Suppressor macrophage treated with lipopolysaccharide for 1 hour (primary cell): ENCODE measurements around the gene NDUFS7.
"Not testable (repeated sequence)": the region's sequence is repeated elsewhere in the genome, so short reads cannot be mapped to it uniquely, and the experiment has no call there.

Experiments used
- DNase-seq, 3 donors: peaks; one replicate each; pipeline ENCODE4 v3.0.0-alpha.2; 2020 to 2022

NDUFS7 gene

DNA sequence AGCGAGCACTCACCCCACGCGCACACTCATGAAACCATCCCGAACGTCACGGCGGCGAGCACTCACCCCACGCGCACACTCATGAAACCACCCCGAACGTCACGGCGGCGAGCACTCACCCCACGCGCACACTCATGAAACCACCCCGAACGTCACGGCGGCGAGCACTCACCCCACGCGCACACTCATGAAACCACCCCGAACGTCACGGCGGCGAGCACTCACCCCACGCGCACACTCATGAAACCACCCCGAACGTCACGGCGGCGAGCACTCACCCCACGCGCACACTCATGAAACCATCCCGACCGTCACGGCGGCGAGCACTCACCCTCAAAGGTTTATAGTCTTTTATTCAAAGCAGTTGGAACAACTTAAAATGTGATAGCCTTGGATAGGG, 36.4 kb downstream of the NDUFS7 start:
- not testable (repeated sequence) for DNase-seq

DNA sequence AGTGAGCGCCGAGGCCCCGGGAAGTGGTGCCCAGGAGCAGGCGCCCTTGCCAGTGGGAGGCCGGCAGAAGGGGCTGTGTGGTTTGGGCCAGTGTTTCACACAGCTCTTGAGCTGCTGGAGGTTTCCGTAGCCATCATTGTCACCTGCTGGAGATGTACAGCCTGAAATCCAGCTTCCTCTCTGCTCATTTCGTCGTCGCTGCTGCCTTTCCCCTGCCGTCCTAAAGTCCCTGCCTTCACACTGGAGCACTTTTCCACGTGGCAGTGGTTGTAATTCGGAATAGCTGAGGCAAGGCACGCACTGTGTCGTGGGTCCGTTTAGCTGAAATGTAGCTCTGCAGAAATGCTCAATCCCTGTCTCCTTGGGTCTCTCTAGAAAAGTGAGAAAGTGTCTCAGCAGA, 36.9 kb downstream of the NDUFS7 start:
- no peak for DNase-seq

DNA sequence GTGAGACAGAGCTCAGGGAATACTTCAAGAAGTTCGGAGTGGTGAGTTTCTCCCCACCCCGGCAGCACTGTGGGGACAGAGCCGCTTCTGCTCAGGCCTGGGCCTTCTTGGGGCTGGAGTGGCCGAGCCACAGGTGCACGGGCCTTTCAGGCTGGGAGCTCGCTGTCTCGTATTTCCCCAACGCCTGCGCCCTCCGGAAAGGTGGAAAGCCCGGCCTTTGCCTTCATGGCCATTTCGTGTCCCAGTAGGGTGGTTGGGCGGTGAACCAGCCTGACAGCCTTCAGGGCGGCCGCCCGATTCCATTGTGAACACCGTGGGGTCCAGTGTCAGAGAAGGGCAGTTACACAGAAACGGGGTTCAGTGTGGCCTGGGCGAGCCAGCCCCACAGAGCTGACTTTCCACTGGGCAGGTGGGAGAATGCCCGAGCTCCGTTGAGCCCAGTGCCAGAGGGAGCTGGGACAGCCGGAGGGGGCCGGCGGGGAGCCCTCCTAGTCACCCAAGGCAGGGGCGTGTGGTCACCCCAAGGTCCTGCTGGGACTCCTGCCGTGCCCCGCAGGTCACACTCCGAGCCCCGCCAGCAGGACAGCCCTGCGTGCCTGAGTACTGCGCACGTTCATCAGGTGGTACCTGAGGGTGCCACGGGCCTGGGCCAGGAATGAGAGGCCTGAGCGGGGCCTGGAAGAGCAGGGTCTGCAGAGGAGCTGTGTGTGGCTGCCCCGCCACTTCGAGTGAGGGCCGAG, 37.7 kb downstream of the NDUFS7 start:
- DNase-seq, result no peak

DNA sequence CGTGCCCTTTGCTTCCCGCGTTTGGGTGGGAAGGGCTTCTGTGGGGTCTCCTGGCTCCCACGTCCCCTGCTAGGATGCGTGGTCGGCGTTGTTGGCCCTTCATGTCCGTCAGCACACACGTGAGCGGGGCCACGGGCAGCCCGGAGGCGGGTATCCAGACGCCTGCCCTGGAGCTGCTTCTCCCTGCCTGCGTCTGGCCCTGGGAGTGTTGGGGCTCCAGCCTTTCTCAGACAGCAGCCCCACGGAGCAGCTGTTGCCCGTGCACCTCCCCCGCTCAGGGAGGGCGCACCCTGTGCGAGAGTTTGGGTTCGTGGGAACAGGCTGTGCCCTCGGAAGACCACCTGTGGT, 38.2 kb downstream of the NDUFS7 start:
- DNase-seq, result no peak

DNA sequence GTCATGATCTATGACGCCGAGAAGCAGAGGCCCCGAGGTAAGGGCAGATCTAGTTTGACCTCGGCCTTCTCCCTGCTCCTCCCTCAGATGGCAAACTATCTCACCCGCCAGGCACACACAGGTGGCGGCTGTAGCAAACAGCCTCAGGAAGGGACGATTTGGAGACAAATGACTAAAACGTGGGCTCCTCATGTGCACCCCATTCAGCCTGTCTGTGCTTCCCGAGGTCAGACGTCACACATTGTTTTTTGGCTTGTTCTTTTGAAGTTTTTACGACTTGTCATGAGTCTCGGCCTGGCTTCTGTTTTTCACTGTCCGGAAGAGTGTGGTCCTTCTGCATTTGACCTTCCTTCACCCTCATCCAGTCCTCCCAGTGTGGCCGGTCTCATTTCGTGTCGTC, 38.7 kb downstream of the NDUFS7 start:
- no peak for DNase-seq

DNA sequence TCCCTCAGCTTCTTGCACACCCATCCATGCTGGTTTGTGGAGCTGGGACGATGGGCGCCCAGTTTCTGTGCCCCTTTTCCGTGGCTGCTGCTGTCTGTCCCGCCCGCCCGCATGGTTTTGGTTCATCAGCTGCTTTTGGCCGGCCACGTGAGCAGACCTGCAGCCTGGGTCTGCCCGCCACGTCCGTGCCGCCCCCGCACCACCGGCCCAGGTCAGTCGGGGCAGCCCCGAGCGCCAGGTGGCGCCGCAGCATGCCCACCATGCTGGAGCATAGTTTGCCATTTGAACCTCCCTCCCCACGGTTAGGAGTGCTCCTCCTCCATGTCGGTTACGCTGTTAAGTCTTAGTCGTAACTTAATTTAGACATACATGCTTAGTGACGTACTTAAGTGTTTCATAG, 39.2 kb downstream of the NDUFS7 start:
- DNase-seq, result no peak

DNA sequence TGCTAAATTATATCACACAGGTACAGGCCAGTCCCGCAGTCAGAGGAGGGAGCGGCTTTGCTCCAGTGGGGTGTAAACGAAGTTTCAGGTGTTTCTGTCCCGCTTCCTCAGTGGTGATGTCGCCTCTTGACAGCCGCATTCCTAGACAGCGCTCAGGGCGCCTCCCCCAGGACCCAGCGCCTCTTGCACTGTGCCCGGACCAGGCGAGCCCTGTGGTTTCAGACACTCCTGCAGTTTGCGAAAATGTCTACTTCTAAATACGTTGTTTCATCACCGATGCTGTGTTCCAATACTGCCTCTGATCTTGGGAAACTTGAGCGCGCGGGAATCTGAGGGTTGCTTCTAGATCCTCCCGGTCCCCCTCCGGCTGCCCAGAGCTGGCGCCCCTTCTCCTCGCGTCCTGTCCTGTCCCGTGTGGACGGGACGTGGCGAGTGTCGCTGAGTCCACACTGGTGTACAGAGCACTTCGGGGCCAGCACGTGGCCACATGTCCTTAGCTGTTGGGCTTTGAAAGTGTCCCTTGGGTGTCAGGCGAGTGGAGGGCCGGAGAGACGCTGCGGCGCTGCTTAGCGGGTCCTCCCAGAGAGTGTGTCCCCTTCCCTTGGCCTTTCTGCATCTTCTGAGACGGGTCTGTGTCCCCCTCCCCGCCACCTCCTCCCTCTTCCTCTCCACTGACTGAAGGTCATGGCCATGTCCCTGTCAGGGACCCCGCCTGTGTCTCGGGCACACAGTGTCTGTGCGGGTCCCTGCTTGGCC, 39.9 kb downstream of the NDUFS7 start:
- no peak for DNase-seq

DNA sequence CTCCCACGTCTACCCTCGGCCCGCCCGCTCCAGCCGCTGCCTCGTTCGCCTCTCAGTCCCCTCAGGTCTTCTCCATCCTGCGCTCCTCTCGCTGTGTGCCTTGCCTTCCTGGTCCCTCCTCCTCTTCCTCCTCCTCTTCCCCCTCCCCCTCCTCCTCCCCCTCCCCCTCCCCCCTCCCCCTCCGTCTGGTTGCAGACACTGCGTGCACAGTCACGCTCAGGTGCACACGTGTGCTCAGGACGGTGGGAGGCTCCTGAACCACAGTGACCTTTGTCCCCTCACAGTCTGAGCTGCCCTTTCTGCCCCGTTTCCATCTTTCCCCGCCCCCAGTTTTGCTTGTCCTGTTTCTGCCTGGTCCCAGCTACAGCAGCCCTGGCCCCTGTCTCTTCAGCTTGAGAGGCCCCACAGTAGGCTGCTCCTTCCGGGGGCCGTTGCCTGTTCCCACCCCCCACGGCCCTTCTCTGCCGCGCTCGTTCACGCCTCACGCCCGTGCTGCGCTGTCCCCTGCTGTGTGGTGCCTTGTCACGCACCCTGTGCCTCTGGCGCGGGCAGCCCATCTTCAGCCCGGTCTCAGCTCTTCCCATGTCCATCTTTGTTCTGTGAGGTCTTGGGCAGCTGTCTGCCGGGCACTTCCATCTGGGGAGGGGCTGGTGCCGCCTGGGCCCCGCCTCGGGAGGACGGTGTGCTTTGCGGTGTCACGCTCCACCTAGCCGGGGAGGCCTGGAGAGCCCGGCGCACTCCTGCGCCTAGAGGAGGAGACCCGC, 40.7 kb downstream of the NDUFS7 start:
- no peak for DNase-seq

DNA sequence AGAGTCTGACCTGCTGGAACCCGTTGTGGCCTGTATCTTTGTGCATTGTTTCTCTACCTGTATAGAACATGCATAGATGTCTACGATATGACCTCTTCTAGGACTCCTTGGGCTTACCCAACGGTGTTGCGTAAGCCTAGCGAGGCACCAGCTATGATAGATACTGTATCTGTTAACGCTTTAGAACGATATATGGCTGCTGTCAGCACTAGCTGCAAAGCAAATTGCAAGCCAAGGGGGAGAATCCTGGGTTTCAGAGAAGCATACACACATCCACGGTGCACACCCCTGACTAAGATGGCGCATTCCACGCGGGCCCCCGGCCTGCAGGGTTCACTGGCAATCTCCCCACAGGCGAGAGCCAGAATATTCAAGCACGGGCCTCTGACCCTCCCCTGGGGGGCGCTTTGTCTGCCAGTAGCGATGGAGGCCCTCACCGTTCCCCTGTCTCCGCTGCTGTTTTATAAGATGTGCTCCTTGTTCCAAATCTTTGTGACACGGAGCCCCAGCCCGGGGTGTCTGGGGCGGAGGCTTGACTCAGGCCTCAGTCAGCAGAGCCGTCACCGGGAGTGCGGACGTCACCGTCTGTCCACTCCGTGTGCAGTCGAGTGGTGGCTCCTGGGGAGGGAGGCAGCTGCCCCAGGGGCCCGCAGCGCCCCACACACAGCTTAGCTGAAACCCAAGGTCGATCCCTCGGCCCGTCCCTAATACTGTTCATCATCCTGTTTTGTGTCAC, 41.6 kb downstream of the NDUFS7 start:
- DNase-seq, result no peak

DNA sequence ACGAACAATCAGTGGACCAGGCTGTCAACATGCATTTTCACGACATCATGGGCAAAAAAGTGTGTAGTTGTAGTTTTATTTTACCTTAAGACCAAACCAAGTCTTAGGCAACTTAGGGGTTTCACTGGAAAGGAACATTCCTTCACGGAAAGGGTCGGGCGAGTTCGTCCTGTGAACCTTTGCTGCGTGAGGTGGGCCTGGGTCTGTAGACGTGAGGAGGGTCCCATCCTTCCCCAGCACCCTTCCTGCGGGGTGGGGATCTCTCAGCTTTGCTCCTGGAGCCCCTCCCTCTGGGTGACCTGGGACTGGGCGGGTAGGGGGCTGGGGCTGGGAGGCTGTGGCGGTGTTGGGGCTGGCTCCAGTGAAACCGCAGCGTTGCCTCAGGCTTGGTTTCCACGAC, 42.2 kb downstream of the NDUFS7 start:
- no peak for DNase-seq

DNA sequence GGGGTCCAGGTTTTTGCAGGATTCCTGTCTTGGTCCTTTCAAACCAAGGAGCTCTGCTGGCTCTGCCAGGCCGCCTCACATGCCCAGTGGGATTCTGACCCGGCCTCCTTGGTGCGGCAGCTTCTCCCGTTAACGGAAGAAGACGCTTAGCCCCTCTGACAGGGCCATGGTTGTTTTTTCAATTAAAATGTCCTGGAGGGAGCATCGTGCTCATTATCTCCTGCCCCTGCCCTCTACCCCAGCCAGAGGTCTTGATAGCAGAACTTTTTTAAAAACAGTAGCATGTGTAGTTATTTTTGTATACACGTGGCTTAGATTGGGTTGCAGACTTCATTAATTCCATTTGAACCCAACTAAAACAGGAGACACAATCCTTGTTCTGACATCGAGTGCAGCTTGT, 43.0 kb downstream of the NDUFS7 start:
- DNase-seq, result no peak

DNA sequence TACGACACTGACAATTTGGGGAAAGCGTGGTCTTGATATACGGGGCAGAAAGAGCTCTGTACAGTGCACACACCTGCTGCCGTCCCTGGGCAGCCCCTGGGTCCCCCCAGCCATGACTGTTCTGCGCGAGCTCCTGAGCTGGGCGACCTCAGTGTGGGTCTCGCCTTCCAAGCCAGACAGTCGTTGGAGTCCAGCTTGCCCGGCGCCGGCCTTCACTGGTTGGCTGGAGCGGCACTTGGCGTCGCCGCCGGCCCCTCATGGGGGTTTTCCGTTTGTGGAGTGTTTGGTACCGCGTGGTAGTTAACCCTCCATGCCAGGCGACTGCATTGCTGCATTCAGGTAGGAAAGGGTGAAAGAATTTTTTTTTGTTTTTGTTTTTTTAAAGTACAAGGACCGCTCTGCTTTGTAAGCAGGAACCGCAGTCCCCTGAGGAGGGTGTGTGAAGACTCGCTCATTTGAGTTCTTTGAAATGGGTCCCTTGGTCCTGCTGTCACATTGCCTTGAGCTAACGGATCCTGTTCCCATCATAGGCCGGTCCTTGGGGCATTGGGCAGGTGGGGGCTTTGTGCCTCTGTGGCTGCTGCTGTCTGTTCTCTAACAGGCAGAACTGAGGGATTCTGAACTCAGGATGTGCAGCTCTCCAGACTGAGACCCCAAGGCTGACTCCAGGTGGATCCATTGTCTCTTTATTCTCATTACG, 43.7 kb downstream of the NDUFS7 start:
- no peak for DNase-seq

DNA sequence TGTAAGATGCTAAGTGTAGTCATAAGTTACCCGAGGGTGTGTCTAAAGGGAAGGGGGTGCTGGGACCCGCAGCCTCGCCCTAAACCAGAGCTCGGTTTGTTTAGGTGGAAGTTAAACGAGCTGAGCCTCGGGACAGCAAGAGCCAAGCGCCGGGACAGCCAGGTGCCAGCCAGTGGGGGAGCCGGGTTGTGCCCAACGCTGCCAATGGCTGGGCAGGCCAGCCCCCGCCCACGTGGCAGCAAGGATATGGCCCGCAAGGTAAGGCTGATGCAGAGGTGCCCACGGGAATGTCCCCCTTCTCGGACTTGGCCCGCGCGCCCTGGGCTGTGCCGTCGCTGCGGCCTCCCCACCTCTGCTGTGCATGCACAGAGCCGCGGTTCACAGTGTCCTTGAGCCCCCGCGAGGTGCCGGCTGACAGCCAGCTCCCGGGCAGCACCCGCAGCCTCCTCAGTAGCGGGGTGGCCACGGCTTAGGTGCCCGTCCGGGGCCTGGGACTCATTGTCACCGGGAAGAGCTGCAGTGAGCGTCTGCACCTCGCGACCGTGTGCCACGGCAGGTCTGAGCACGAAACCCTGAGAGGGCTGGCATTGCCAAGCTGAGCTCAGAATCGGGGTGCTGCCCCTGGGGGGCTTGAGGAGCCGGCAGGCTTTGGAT, 45.2 kb downstream of the NDUFS7 start:
- DNase-seq, result no peak

DNA sequence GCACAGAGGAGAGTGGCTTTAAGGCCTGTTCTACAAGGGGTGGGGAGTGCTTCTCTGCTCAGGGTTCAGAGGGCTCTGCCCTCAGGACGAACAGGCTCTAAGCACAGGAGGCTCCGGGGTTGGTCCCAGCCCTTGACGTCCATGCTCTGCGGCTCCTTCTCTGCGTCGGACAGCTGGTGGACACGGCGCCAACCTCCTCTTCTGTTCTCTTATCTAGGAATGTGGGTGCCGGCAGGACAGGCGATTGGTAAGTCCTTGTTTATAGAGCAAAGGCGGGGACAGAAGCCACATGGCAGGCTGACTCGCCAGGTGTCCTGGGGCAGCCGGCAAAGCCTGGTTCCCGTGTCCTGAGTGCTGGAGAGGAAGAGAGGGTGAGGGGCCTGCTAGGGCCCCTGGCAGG, 46.0 kb downstream of the NDUFS7 start:
- DNase-seq, result no peak

DNA sequence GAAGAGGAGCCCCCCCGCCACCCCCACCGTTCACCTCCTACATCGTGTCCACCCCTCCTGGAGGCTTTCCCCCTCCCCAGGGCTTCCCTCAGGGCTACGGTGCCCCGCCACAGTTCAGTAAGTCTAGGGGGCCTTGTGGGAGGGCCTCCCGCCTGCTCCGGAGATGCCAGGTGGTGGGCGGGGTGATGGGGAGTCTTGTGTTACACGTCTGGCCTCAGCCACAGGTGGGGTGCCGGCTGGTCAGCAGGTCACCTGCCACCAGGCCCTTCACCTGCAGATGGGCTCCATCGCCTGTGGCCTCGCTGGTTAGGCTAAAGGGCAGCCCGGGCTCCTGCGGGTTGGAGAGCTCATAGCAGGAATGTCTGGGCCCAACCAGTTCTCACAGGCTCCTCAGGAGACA, 46.5 kb downstream of the NDUFS7 start:
- DNase-seq, result no peak

DNA sequence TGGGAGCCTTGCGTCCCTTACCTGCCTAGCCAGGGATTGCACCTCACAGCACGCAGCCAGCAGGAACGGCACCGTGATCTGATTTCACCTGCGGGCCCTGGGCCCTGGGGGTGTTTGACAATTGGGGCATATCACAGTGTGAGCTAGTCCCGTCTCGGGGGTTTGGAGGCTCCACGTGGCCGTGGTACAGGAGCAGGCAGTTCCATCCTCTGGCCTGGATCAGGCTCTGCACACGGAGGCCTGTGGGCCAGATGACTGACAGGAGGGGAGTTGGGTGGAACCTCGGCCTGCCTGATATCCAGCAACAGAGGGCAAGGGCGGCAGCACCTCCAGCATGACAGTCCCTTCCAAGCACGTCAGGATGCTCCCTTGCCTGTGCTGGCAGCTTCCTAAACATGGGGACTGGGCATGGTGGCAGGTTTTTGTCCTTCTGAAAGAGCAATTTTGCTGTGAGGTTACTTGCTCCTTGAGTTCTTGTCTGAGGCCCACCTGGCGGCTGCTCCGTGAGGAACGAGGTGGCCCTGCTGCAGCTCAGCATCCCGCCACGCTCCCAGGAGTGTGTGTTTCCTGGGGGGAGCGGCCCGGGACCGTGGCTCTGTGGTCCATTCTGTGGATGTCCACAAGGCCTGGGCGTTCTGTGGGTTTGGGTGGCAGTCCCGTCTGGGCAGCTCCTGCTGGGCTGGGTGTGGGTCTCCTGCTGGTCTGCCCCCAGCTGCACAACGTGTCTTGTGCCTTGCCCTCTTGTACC, 48.2 kb downstream of the NDUFS7 start:
- DNase-seq, result no peak

DNA sequence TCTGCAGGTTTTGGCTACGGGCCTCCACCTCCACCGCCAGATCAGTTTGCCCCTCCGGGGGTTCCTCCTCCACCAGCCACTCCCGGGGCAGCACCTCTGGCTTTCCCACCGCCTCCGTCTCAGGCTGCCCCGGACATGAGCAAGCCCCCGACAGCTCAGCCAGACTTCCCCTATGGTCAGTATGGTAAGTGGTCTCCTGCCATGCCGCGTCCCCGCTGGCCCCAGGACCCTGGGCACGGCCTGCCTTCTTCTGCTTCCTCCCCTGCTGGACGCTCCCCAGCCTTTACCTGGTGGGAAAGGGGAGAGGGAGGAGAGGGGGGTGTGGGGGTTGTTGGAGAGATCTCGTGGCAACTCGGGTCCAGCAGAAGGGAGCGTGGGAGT, 48.8 kb downstream of the NDUFS7 start:
- DNase-seq, result no peak

DNA sequence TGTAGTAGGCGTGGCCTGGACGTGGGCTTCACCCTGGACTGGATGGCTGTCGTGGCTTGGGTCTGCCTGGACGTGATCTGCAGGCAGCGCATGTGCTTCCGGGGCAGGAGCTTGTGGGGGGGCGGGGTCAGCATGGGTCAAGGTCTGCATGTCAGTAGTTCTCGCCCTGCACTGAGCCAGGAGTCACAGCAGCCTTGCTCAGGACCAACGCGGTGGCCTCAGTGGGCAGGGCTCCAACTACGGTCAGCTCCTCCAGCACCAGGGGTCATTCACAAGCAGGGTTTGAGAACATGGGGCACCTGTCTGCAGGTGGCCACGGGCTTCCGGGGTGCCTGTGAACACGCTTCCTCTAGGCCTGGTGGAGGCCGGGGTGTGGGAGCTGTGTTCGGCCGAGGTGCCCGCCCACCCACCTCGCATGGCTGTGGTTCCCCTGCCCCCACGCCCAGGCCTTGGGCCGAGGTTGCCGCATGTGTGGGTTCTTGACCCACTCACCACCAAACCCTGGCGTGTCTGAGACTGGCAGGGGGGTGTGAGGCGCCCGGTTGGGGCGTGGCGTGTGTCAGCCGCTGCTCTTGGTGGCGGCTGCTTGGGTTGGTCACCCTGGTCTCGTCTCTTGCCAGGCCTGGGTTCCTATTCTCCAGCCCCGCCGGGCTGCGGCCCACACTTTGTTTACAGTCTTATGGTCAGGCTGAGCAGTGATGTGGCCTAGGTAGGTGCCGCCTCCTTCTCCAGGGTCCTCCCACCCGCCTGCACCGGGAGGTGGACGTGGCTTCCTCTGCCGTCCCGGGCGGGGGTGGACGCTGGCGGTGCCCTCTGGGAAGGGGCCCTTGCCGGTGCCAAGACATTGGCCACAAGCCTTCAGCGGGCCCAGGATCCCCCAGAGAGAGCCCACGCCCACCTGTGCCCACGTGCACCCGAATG, 49.7 kb downstream of the NDUFS7 start:
- no peak for DNase-seq

DNA sequence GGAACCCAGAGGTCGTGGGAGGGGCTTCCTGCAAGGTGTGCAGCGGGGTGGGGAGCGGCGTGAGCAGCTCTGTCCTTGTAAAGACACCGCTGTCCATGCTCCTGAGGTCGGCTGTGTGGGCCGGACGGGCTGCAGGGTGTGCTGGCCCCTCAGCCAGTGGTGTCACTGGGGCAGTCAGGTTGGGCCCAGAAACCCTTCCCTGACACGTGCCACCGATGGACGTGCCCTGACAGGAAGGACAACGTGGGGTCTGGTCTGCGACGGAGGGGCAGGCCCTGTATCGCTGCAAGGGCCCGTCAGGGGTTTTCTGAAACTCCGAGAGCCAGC, 50.3 kb downstream of the NDUFS7 start:
- DNase-seq, result no peak

DNA sequence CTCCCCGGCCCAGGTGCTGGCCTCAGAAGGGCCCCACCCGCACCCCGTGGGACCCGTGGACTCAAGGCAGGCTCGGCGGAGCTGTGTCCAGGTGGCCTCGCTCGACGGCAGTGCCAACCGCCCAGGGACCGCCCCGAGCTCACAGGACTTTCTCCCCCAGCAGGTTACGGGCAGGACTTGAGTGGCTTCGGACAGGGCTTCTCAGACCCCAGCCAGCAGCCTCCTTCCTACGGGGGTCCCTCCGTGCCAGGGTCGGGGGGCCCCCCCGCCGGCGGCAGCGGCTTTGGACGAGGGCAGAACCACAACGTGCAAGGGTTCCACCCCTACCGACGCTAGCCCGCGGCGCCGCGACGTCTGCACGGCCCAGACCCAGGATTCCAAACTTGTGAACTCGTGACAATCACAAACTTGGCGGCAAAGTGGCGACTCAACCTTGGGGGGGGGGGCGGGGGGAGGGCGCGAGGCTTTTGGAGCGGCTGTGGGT, 50.9 kb downstream of the NDUFS7 start:
- DNase-seq, result no peak
